GM18502 (cell line): ENCODE measurements around the gene MTCH1.

ENCODE experiments used
- ATAC-seq: cut with Tn5 transposase; IDR thresholded peaks from one replicate; pipeline ENCODE4 v1.9.1; 2021; ENCODE audit warnings: mild to moderate bottlenecking; ENCODE audit not compliant: unreplicated experiment, poor library complexity

The MTCH1 gene

GRCh38 chr6:36985808-36986703, at the start of gene MTCH1:
TSS of gene MTCH1 (minus strand) at chr6:36986196. CDS start at chr6:36986173, 23 bp downstream.
- ATAC-seq, result peak; percentile 85

- no peak for ATAC-seq
Observed at GRCh38 chr6:37033819-37034795, 48.1 kb upstream of the MTCH1 start.

GRCh38 chr6:37033255-37033654, 47.3 kb upstream of the MTCH1 start:
- no peak for ATAC-seq

GRCh38 chr6:37032239-37032638, 46.2 kb upstream of the MTCH1 start:
- ATAC-seq, result no peak

- no peak for ATAC-seq
Observed at GRCh38 chr6:37030599-37030998, 44.6 kb upstream of the MTCH1 start.

GRCh38 chr6:37029249-37029971, 43.4 kb upstream of the MTCH1 start:
- ATAC-seq, result no peak

- ATAC-seq, result no peak
Observed at GRCh38 chr6:37027811-37028469, 41.9 kb upstream of the MTCH1 start.

- no peak for ATAC-seq
Observed at GRCh38 chr6:37027036-37027720, 41.2 kb upstream of the MTCH1 start.

GRCh38 chr6:37025621-37026466, 39.8 kb upstream of the MTCH1 start:
- ATAC-seq, result no peak

- ATAC-seq, result no peak
Observed at GRCh38 chr6:37024656-37025337, 38.8 kb upstream of the MTCH1 start.

- no peak for ATAC-seq
Observed at GRCh38 chr6:37022135-37022863, 36.3 kb upstream of the MTCH1 start.

- ATAC-seq, result no peak
Observed at GRCh38 chr6:37021356-37022129, 35.5 kb upstream of the MTCH1 start.

GRCh38 chr6:37020812-37021211, 34.8 kb upstream of the MTCH1 start:
- no peak for ATAC-seq

GRCh38 chr6:37020381-37020780, 34.4 kb upstream of the MTCH1 start:
- no peak for ATAC-seq

GRCh38 chr6:37019065-37019450, 33.1 kb upstream of the MTCH1 start:
- no peak for ATAC-seq
